ENCODE data around the gene MARCHF10.

- TF ChIP-seq, protein P1, sequence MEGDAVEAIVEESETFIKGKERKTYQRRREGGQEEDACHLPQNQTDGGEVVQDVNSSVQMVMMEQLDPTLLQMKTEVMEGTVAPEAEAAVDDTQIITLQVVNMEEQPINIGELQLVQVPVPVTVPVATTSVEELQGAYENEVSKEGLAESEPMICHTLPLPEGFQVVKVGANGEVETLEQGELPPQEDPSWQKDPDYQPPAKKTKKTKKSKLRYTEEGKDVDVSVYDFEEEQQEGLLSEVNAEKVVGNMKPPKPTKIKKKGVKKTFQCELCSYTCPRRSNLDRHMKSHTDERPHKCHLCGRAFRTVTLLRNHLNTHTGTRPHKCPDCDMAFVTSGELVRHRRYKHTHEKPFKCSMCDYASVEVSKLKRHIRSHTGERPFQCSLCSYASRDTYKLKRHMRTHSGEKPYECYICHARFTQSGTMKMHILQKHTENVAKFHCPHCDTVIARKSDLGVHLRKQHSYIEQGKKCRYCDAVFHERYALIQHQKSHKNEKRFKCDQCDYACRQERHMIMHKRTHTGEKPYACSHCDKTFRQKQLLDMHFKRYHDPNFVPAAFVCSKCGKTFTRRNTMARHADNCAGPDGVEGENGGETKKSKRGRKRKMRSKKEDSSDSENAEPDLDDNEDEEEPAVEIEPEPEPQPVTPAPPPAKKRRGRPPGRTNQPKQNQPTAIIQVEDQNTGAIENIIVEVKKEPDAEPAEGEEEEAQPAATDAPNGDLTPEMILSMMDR (IDR thresholded peaks at IDR 0.05; ENCODE audit: extremely low read depth in 1 of 2, insufficient read depth in 1 of 2, low read depth in 1 of 2, low read length in 2 of 2): no peak
- TF ChIP-seq POLR2AphosphoS5 (IDR thresholded peaks at IDR 0.05; ENCODE audit: insufficient read depth, low read depth, low read length) (no peak), MYC (IDR thresholded peaks at IDR 0.05; ENCODE audit: low read depth, low read length) (no peak), MAX (IDR thresholded peaks at IDR 0.05; ENCODE audit: insufficient read depth, insufficient read length) (no peak), POLR2A (IDR thresholded peaks at IDR 0.05; ENCODE audit: low read depth, low read length) (no peak), EZH2 (IDR thresholded peaks at IDR 0.05; ENCODE audit: borderline replicate concordance, low read depth, low read length, severe bottlenecking) (no peak), JUN (IDR thresholded peaks at IDR 0.05; ENCODE audit: borderline replicate concordance, insufficient read depth, insufficient read length, low read depth) (no peak), FOS (IDR thresholded peaks at IDR 0.05; ENCODE audit: borderline replicate concordance, insufficient read depth, low read length) (no peak), GATA2 (IDR thresholded peaks at IDR 0.05; ENCODE audit: insufficient read depth, insufficient read length, low read depth, low read length) (no peak)
These were observed 14.0 kb downstream of the MARCHF10 start for GRCh38 chr17:62793919-62794665.
